ENCODE results near the gene SYCP2.

SYCP2 gene

DNA sequence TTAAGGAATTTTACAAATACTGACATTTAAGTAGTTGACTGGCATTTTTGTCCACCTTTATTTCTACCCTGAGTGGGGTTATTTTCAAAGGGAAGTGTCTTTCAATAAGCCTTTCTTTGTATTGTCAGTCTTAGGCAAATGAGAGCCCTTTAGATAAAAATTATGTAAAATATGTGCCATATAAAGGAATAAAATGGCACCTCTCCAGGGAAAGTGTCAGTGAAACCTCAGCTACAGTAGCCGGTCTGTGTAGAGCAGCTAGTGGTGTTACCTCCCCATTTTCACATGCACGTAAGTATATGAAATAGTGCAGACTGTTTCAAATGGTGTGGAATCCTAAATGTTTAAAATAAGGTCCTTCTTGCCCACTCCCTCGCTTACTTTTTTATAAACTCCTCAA lies 11.7 kb upstream of the SYCP2 start:
- DNase-seq (ENCODE audit: low read depth in 2 of 2) = no peak

DNA sequence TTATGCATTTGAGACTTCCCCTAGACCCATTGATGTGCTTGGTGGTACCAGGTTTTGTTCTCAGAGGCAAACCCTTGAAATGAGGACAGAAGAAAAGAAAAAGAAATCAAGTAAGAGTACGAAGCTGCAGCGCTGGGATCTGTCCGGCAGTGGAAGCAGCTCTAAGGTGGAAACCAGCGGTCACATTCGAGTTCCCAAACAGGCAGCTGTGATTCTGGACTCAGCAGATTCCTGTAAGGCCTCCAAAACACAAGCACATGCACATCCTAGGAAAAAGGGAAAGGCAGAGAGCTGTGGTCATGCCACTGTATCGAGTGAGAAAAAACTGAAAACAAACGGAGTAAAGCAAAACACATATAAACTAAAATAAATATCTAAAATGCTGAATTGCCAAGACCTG lies 11.3 kb upstream of the SYCP2 start:
- DNase-seq (ENCODE audit: low read depth in 2 of 2) = no peak

DNA sequence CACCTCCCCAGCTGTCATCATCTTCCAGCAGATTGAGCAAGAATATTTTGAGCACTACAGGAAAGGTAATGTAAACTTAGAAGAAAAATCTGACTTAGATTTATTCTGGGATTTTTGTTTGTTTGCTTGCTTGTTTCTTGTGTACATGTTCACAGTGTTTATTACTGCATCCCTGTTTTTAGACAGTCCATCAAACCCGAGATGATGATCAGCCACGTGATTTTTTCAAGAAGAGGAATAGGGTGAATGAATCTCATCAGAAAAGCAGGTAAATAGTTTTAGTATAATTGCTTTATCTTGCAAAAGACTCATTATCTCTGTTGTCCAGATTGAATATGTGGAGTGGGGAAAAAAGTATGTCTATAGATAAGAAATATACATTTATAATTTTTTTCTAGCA lies 8.8 kb upstream of the SYCP2 start:
- DNase-seq (ENCODE audit: low read depth in 2 of 2) = no peak

DNA sequence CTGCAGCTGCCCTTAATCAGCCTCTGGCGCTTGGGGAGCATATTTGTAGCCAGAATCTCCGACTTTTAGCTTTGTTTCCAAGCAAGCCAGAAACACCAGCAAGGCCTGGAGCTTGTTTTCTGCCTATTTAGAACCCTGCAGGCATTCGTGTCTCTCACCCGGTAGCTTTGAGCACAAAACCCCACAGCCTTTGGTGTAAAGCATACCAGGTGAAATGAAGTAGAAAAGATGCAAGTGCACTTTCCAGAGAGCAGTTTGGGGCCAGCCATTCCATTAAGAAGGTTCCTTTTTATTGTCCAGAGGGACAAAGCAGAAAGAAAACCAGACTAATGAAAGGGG lies 7.5 kb upstream of the SYCP2 start:
- DNase-seq (ENCODE audit: low read depth in 2 of 2) = no peak

- DNase-seq (ENCODE audit: low read depth in 2 of 2) = peak; percentile 89 to 92
Observed at GRCh38 chr20:59940129-59940955, 6.9 kb upstream of the SYCP2 start, which contains the start of the genes FAM217B and PPP1R3D. TSS of gene FAM217B (plus strand) at chr20:59940389. CDS start at chr20:59943944, 3,555 bp downstream. TSS of gene PPP1R3D (minus strand) at chr20:59940305. CDS start at chr20:59939931, 374 bp downstream.

DNA sequence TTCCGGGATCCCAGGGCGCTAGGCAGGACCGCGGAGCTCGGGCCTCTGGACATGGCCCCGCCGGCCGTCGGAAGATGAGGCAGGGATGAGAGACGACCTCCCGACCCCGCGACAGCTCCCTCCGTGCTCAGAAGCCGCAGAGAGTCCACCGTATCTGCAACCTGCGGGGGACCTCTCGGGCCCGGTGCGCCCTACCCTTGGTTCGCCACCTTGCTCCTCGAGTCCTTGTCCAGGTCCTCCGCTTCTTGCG lies 6.4 kb upstream of the SYCP2 start:
- DNase-seq (ENCODE audit: low read depth in 2 of 2) = no peak

- DNase-seq (ENCODE audit: low read depth in 2 of 2) = no peak
Observed at GRCh38 chr20:59939052-59939878, 5.8 kb upstream of the SYCP2 start.

DNA sequence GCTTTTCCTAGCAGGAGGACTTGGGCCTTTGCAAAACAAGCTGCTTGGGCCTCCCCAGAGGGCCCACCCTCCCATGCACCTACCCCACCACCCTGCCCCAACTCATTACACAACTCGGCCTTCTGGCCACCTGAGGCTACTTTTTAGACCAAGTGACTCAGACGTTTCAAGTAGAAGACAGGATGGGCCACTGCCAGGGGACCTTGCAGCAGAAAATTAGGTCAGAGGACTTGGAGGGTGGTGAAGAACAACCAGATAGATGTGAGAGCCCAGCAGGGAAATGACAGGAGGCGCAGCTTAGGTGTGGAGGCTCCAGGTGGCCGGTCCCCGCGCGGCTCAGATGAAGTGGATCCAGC lies 5.2 kb upstream of the SYCP2 start:
- DNase-seq (ENCODE audit: low read depth in 2 of 2) = no peak

DNA sequence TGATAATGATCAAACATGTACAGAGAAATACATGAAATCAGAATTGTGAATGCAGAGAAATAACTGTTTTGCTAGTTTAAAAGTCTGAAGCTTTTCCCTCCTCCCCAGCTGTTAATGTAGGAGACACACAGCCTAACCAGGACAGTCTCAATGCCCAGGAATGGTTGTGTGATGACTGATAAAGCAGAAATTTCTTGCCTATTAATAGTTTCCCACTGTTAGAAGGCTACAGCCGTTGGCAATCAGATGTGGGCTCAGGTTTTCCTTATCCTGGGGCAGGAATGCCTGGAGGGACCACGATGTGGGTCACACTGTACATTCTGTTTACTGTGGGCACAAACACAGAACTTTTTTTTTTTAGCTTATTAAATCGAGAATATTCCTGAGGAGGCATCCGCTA lies 4.8 kb upstream of the SYCP2 start:
- DNase-seq (ENCODE audit: low read depth in 2 of 2) = no peak

DNA sequence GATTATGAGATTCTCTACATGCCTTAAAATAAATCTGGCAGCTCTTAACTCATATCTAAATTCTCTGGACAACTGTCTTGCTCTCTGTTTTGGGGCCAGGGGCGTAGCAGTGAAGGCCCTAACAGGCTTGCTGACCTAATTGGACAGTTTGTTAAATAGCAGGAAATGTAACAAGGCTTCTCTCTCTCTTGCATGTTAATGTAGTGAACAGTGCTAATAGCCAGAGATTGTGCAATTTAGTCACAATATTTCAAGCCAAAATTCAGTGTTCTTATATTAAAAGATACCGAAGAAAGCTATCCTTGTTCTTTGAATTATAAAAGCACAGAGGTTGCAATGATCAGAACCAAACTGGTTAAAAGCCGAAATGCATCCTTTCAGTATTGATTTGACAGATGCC lies 3.7 kb upstream of the SYCP2 start:
- no peak for DNase-seq (ENCODE audit: low read depth in 2 of 2)

DNA sequence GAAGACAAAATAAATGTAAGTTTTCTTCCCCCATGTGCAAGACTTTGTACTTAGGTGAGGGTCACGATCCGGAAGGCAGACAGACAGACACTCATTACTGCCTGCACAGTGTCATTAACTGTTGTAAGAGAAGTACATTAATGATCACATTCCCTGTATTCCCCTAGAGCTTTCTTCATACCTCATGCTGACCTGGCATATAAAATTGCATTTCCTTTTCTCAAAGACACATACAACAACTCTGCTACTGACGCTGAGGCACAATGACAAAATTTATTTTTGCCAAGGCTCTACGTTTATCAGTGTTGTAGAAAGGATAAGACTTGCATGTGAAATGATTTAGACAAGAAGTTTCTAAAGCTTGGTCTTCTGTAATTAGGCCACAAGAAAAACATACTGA lies 3.0 kb upstream of the SYCP2 start:
- DNase-seq (ENCODE audit: low read depth in 2 of 2) = no peak

DNA sequence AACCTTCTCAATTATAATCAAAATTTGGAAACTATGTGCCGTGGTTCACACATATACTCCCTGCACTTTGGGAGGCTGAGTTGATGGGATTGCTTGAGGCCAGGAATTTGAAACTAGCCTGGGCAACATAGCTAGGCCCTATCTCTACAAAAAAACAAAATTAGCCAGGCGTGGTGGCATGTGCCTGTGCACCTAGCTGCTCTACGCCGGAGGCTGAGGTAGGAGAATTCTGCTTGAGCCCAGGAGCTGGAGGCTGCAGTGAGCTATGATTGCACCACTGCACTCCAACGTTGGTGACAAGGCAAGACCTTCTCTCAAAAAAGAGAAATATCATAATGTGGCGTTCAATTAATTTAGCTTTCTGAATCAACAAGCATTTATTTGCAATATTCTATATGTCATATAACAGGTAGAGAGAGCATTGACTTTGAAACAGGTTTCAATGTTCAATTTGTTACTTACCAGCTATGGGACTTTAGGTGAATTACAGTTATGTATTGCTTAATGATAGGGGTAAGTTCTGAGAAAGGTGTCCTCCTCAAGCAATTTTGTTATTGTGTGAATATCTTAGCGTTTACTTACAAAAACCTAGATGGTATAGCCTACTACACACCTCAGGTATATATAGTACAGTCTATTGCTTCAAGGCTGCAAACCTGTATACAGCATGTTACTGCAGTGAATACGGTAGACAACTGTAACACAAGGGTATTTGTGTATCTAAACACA lies 2.2 kb upstream of the SYCP2 start:
- DNase-seq (ENCODE audit: low read depth in 2 of 2) = no peak

- peak; percentile 64 to 69 for DNase-seq (ENCODE audit: low read depth in 2 of 2)
Observed at GRCh38 chr20:59933849-59934585, 580 bp upstream of the SYCP2 start.

- no peak for DNase-seq (ENCODE audit: low read depth in 2 of 2)
Observed at GRCh38 chr20:59932616-59933295, 681 bp downstream of the SYCP2 start.

DNA sequence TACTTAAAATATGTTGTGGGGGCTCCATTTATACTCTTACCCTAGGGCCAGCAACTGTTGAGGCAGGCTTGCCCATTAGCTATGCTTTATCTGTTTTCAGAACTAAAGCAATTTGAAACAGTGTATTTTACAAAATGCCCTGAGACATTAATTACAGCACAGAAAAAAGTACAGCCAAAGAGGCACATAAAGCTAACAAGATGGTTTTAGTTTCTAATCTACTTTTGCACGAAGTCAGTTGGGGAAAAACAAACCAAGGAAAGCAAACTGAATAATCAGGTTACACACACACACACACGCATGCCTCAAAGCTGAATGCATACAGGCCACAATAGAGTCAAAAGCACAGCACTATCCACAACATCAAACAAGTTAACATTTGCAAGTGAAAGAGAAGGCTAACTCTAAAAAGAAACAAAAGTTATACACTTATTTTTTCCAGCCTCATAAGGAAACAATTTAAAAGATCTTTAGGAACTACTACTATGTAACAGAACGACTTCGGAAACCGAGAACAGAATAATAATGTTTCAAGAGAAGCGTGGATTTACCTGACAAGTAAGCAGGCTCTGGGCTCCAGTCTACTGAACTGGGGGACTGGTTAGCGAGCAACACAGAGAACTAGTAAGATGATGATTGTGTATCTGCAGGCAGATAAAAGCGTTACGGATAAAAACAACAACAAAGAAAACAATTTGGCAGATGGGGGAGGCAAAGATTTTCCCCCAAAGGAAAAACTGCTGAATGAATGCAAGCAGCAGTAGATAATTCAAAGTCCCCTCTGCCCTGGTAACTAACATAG lies 1.7 kb downstream of the SYCP2 start:
- no peak for DNase-seq (ENCODE audit: low read depth in 2 of 2)

DNA sequence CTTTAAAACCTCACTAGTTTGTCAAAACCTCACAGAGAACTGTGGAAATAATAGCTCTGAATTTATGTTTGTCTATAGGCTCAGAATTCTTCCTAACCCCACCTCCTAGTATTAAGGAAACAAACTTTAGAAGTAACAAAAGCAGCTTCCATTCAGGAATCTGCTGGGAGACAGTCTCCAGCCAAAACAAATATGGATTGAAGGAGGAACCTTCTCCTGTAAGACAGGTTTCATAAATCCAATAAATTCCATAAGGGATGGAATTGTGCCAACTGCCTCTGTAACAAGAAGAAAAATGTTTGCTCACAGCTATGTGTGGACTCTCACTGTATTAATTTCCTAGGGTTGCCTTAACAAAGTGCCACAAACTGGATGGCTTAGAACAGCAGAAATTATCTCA lies 7.5 kb downstream of the SYCP2 start:
- DNase-seq (ENCODE audit: low read depth in 2 of 2) = no peak

DNA sequence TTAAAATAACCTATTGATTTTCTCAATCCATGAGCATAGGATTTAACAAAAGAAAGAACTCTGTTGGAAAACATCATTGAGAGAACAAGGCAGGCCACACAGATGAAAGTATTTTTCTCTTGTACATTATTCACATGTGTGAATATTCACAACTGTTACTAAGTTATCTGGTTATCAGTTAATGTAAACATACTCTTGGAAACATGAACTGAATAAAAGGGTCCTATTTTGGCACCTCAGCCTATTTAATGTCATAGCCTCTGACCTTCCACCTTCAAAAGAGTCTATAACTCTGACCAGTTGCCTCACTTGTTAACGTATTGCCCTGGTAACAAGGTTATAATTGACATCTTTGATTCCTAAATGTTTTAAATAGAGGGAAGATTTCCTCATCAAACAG lies 8.1 kb downstream of the SYCP2 start:
- no peak for DNase-seq (ENCODE audit: low read depth in 2 of 2)

GRCh38 chr20:59923514-59923913 lies 9.9 kb downstream of the SYCP2 start:
- DNase-seq (ENCODE audit: low read depth in 2 of 2) = no peak

- no peak for DNase-seq (ENCODE audit: low read depth in 2 of 2)
Observed at GRCh38 chr20:59920944-59921343, 12.5 kb downstream of the SYCP2 start.

- DNase-seq (ENCODE audit: low read depth in 2 of 2) = no peak
Observed at GRCh38 chr20:59912609-59913008, 20.8 kb downstream of the SYCP2 start.

DNA sequence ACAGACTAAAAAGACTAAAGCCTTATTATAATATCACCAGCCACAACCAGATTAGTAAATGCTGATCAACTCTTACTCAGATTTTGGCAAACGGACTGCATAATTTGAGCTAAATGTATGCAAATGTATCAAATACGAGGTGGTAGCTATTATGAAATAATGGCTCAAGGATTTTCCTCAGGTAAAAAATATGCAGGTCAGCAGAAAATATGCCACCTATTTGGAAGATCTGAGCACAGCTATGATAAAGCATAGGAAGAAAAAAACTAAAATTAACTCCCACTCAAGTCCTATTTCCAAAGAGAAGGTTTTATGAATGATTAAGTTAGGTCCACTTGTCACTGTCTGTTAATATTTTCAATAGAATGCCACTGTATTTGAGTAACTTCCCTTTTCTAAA lies 22.4 kb downstream of the SYCP2 start:
- no peak for DNase-seq (ENCODE audit: low read depth in 2 of 2)

Data from stimulated activated CD8-positive, alpha-beta memory T cell treated with anti-CD3 and anti-CD28 coated beads, Interleukin-2, amount 100 ng/mL, for 48 hours (primary cell).